Raji (cell line): ENCODE measurements around the gene ZMIZ1.

Experiments
- POLR2A ChIP-seq: IDR thresholded peaks from 2 replicates; pipeline ENCODE4 v1.6.1; 2011; ENCODE audit warnings: low read depth, low read length, control low read depth; ENCODE audit not compliant: insufficient read depth

The ZMIZ1 gene

DNA sequence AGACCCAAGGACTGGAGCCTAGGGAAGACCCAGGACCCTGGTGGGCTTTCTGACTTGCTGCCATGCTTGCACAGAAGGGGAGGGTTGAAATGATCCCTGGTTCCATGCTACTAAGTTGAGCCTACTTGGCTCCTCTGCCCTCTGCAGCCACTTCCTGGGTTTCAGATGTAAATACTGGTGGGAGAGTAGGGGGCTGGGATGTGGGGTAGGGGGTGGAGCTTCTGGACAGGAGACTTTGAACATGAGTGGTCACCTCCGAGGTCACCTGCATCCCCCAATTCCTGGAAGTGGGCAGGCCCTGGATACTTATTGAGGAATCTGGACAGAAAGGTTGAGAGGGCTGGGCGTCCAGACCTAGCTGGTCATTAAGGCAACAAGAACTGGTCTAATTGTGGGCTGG is 2.9 kb upstream of the ZMIZ1 start:
- TF ChIP-seq POLR2A = no peak

DNA sequence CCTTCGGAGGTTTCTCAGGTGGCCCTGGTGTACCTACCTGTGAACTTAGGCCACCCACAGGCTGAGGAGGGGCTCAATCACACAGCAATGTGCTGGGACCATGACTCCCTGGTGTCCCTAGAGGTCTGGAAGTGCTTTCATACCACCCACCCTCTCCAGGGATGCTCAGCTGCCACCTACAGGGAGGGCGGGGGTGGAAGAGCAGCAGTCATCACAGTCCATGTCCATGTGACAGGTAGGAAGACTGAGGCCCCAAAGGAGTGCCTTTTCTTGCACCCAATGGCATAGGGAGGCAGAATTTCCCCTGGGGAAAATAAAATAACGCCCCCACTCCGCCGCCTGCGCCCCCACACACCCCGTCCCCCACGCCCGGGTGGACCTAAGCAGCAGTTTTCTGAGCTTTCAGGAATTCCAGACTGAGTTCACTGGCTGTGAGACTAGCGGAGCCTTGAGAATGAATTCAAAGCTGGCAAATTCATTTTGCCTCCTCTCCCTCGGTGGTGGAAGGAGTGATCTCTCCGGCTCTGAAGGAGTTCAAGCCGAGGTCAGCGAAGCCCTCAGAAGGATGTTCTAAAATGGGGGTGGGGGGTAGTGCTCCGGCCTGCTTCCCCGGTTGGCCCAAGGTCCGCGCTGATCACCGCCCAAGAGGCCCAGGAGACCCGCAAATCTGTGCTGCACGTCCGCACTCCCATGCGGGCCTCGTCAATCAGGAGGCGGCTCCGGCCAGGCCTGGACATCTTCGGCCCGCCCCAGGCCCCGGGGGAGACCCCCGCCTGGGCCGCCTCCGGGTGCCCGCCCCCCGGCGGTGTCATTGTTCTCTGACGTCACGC is 2.1 kb upstream of the ZMIZ1 start:
- TF ChIP-seq POLR2A = no peak

DNA sequence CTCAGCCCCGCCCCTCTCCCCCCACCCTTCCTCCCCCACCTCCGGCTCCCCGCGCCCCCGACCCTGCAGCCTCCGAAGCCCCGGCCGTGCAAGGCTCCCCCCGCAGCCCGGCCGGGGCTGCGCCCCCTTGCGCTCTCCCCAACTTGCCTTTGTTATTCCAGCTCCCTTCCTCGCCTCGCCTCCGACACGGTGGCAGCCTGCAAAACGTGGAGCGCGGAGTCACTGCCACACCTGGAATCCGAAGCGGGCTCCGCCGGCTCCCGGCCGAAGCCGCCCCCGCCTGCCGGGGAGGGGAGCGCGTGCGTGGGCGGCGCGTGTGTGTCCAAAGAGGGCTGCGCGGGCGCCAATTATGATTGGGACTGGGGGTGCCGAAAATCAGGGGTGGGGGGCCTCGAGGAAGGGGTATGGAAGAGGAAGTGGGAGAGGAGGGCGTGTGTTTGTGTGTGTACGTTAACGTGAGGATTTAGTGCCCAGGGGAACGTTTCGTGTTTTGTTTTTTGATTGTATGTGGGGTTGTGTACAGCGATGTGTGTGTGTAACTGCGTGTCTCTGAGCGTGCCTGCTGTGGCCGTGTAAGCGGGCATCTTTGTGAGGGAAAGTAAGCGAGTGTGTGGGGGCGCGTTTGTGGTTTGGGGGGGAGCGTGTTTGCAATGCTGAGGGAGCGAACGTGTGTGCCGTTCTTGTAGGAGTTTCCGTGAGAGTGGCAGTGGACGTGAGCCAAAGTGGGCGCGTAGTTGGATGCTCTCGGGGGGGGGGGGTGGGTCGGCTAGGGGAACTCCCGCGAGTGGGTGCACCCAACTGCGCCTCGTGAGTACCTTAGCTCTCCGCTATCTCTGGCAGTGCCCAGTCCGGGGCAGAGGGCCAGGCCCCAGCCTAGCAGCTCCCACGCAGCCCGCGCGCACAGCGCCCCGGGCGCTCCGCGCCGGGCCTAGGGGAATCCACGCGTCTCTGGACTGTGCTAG is 1.2 kb upstream of the ZMIZ1 start:
- TF ChIP-seq POLR2A = no peak

DNA sequence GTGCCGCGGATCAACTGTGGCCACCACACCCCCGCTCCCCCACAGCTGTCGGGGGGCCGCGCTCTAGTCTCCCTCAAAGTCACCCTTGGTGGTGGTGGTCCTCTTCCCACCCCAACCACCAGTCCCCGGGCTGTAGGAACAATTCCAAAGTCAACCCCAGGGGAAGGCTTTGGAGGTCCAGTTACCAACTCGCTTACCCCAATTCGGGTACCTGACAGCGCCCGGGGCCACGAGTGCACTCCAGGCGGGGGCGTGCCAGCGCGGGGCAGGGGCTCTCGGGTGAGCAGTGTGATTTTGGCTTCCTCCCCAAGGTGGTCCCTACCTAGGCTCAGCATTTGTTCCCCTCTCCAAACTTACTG is 584 bp upstream of the ZMIZ1 start:
- no peak for TF ChIP-seq POLR2A

DNA sequence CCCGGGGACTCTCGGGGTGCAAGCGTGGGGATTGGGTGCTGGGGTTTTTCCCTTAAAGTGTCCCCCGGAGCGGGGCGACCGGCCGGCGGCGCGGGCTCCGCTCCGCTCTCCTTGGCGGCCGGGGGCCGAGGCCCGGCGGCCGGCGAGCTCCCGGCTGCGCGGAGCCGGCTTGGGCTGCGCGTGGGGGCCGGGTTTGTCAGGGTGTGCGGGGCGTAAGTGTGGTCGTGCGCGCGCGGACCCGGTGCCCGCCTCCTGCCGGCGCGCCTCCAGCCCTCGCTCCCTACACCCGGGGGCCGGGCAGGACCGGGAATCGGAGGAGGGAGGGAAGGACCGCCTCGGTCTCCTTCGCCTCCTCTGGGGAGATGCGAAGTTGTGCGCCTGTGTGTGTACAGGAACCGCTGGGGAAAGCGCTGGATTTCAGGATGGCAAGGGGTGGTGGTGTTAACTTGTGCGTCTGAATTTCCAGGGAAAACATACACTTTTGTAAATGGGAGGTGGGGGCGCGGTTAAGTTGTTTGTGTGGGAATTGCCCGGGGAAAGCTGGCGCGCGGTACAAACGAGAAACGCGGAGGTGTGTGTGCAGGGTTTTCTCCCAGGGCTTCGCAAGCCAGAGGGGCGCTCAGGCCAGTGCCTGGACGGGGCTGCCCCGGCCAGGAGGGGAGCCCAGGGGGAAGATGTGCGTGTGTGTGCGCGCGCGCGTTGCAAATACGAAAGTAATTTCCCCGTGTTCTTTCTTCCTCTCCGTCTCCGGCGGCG is 737 bp downstream of the ZMIZ1 start:
- TF ChIP-seq POLR2A = no peak

DNA sequence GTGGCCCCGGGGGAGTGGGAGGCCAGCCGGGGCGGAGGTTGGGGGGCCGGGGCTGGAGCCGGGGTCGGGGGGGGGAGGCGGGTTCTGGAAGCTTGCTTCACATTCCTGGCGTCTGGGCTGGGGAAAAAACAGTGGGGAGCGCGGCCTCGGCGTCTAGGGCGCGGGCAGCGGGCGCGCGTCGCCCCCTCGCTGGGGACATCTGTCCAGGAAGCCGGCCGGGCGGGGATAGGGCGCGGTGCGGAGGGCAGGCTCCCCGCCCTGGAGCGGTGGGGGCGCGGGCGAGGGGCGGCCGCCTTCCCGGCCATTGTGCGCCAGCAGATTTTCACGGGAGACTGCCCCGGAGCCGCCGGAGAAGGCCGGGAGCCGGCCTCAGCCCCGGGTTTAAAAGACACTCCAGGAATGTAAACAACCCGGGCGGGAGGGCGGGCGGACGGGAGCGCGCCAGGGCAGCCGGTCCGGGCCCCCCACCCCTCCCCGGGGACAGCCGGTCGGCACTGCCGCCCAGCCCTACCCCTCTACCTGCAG is 1.4 kb downstream of the ZMIZ1 start:
- TF ChIP-seq POLR2A = no peak

DNA sequence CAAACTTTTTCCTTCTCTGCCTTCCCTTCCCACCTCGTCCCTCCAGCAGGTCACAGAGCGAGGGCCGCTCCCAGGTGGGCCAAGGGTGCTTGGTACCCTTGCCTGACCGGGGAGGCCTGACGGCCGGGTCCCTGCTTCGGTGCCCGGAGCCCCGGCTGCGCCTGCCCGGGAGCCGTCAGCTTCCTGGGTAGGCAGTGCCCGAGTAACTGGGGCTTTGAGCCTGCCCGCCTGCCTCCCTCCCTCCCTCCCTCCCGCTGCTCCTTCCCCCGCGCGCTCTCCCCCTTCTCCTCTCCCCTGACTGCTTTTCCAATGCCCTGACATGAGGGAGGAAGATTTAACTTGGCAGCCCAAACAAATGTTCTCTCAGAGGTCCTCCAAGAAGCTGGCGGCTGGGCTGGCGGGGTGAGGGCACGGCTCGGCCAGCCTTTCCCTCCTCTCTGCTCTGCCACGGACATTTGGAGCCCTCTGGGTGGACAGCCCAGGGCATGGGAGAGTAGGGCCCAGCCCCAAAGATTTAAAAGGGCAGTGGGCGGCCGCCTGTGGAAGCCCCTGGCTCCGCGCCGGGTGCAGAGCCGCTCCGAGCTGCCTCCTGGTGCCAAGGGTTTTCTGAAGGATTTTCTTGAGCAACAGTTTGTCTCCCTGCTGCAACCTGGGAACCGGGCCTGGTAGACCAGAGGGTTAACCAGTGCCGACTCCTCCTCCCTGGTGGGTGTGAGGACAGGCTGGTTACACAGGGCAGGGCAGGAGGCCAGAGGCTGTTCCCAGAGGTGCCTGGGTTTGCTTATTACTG is 2.0 kb downstream of the ZMIZ1 start:
- no peak for TF ChIP-seq POLR2A

DNA sequence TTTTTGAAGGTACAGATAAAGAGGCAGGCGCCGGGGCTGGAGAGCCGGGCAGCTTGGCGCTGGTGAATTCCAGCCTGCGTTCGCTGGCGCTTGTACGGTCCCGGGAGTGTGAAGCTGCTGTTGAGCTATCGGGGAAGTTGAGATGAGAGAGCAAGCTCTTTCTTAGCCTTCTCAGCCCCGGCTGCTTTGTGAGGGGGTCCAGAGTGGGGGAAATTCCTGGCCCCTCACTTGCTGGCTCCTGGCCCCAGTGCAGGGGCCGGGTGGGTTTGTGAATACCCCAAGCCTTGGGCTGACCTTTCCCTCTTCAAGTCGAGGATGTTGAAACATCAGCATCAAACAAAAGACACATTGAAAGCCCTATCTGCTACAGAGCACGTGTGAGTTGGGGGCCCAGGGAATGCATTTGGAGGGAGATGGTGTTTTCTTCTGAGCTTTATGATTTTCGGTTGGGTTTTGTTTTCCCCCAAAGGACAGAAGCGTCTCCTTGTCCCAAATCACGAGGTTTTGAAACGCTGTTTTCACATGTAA is 2.7 kb downstream of the ZMIZ1 start:
- TF ChIP-seq POLR2A = no peak

DNA sequence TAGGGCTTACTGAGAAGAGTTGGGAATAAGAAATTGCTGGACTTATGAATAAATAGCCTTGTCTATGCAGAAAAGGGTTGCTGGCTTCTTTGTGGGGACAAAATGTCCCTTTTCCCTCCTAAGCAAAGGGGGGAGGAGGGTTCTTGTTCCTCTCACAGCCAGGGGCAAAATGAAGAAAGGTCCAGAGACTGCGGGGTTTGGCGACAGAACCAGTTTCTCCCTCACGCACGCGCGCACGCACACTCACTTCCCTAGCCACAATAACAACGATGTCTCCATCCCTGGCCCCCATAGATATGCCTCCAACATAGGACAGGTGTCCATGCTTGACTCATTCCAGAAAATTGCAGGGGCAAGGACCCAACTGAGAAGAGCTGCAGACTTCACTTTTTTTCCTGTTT is 3.3 kb downstream of the ZMIZ1 start:
- TF ChIP-seq POLR2A = no peak

DNA sequence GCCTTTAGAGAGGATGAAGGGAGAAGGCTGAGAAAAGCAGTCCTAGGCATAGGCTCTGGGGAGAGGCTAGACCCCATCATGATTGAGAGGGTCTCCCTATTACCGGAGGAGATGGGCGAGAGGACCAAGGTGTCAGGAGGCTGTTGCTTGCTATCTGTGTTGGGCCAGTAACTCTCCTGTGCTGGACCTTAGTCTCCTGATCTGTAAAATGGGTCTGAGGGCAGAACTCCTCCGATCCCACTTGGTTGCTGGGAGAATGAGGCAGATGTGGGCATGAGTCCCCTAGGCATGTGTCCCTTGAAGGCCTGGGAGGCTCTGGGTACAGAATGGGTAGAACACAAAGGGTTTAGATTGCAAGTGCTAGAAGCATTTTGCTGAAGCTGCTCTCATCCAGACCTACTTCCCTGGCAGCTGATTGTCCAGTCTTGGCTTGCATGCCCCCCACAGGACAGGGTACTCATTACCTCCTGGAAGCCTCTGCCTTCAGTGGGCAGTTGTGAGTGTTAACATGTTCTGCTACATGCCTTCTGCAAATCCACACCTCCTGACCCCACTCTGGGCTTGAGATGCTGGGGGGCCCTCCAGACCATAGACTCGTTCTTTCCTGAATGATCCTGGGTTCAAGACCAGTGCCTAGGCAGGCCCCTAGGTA is 4.4 kb downstream of the ZMIZ1 start:
- no peak for TF ChIP-seq POLR2A

DNA sequence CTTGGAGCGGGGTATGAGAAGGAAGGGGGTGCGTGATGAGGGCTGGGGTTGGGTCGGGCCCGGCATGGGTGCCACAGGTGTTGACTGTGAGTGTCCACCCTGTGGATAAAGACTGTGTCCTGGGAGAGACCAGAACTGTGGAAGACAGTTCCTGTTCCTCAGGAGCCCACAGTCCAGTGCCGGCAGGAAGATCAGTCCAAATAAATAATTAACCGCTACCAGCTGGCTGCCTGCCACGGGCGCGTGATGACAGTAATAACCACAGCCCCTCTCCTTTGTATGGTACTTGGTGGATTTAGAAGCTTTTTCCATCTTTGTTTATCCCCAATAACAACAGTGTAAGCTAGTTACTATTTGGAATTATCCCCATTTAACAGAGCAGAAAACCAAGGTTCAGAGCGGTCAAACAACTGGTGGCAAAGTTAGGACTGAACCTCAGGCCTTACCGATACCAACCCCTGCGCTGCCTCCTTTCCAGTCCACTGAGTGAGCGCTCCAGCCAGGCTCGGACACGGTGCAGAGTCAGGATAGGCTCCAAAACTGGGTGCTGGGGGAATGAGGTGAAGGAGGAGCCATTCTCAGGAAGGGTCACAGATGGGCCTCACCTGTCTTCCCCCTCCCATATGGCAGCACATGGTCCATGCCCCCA is 5.1 kb downstream of the ZMIZ1 start:
- TF ChIP-seq POLR2A = no peak

DNA sequence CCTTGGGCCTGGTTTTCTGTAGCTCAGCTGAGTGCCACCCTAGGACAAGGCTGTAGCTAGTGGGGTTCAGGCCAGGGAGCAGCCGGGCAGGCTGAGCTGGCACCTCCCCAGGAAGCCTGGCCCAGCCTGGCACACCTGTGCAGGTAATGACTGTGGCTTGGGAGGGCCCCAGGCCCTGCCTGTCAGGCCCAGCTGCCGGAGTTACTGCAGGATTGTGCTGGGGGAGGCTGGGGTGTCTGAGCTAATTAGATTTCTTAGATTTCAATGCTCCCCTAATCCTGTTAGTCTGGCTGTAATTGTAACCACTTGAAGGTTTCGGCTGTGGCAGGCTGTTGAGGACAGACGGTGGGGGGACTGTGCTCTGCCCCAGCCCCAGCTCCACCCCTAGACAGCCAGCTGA is 6.0 kb downstream of the ZMIZ1 start:
- TF ChIP-seq POLR2A = no peak

DNA sequence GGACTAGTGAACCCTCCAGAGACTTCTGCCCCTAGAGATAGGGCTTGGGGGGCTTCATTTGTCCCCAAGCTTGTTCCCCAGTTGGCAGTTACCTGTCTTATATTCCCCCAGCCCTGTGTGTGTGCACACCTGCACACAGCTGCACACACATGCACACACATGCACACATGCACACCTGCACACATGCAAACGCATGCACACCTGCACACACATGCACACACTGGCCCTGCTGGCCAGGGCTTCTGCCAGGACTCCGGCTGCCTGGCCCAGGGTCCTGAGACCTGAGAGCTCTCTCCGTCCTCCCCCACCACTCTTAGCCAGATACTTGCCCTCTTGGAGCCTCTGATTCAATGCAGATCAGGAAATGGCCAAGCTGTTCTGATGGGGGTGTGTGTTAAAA is 6.7 kb downstream of the ZMIZ1 start:
- no peak for TF ChIP-seq POLR2A

DNA sequence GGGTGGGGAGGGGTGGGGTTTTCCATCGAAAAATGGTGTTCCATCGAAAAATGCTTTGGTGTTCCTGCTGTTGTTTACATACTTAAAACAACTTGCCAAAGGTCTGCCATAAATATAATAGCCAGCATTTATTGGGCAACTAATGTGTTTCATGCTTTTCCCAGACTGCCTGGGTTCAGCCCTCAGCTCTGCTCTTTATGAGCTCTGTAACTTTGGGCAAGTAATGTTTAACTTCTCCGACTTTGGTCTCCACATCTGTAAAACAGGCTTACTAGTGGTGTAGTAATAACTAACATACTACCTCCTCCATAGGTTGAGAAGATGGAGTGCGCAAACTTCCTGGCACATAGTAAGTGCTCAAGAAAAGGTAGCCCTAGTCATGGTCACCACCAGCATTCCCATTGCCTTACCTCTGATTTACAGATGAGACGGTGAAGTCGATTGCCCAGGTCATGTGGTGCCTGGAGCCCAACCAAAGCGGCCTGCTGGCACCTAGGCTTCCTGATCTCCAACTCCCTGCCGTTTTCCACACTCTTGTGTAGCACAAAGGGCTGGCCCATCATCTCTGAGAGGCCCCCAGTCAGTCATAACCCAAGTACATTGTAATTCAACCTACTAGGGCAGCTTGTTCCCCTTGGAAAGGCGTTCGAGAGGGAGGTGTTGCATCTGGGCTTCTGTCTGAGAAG is 8.9 kb downstream of the ZMIZ1 start:
- TF ChIP-seq POLR2A = no peak
